DND-41 (cell line): Measurements from ENCODE around the gene RBBP5.

Experiments used
- EZH2 ChIP-seq: IDR thresholded peaks from 3 replicates; pipeline ENCODE4 v1.6.1; 2012; ENCODE audit warnings: borderline replicate concordance, low read depth, mild to moderate bottlenecking, moderate library complexity, low read length, inconsistent platforms; ENCODE audit not compliant: severe bottlenecking
- TF ChIP-seq, protein P1 (sequence below): IDR thresholded peaks from 2 replicates; pipeline ENCODE4 v1.5.1; 2012; ENCODE audit warnings: borderline replicate concordance, low read length, moderate library complexity, mild to moderate bottlenecking; ENCODE audit not compliant: poor library complexity, severe bottlenecking; ENCODE audit errors: extremely low read depth

DNA sequence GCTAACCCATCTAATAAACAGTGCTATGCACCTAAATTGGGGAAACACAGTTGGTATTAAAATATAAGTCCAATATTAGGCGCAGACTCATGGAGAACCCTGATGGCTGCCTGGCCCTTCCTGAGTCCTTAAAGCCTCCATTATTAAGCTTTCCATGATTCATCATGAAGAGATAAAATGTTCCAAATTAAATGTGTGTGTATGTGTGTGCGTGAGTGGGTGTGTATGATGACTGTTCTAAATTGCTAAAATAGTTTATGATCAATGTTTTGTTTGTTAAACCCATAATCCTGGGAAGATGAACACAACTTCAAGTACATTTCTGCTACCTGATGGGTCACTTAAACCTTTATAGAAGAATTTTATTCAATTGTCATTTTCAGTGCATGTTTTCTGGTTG is 6.3 kb upstream of the RBBP5 start:
- no peak for TF ChIP-seq EZH2
- TF ChIP-seq, protein P1, sequence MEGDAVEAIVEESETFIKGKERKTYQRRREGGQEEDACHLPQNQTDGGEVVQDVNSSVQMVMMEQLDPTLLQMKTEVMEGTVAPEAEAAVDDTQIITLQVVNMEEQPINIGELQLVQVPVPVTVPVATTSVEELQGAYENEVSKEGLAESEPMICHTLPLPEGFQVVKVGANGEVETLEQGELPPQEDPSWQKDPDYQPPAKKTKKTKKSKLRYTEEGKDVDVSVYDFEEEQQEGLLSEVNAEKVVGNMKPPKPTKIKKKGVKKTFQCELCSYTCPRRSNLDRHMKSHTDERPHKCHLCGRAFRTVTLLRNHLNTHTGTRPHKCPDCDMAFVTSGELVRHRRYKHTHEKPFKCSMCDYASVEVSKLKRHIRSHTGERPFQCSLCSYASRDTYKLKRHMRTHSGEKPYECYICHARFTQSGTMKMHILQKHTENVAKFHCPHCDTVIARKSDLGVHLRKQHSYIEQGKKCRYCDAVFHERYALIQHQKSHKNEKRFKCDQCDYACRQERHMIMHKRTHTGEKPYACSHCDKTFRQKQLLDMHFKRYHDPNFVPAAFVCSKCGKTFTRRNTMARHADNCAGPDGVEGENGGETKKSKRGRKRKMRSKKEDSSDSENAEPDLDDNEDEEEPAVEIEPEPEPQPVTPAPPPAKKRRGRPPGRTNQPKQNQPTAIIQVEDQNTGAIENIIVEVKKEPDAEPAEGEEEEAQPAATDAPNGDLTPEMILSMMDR: no peak
